Measurements from ENCODE around the gene KDM3A.

GRCh38 chr2:86397986-86398385 lies 43.2 kb upstream of the KDM3A start:
- TF ChIP-seq CTCF (IDR thresholded peaks at IDR 0.05) (no peak), POLR2A (IDR thresholded peaks at IDR 0.05) (no peak), EP300 (IDR thresholded peaks at IDR 0.05) (no peak)
